RWPE2 (cell line): Measurements from ENCODE around the gene TFAP2B.

Experiments
- ATAC-seq: fragments of 200-7000 bp; cut with Tn5 transposase; 3 replicates; pipeline ENCODE4 v1.9.1; 2021; ENCODE audit warnings: low read depth
- DNase-seq: peaks from one replicate; pipeline ENCODE4 v3.0.0-alpha.2; 2020; ENCODE audit warnings: low spot score
- H3K27ac ChIP-seq: fragments of 450-650 bp; 2 replicates; pipeline ENCODE4 v1.5.1; 2017; ENCODE audit warnings: mild to moderate bottlenecking; ENCODE audit not compliant: poor library complexity, severe bottlenecking
- H3K27me3 ChIP-seq: fragments of 250-450 bp; sonication (Bioruptor Pico); 2 replicates; pipeline ENCODE4 v1.5.1; 2021; ENCODE audit warnings: mild to moderate bottlenecking, moderate library complexity; ENCODE audit not compliant: insufficient read depth, poor library complexity, severe bottlenecking
- H3K36me3 ChIP-seq: fragments of 250-450 bp; sonication (Bioruptor Pico); 2 replicates; pipeline ENCODE4 v1.5.1; 2020; ENCODE audit warnings: low read depth, mild to moderate bottlenecking, moderate library complexity
- H3K4me1 ChIP-seq: fragments of 250-450 bp; sonication (Bioruptor Pico); 2 replicates; pipeline ENCODE4 v1.5.1; 2021; ENCODE audit warnings: mild to moderate bottlenecking, moderate library complexity; ENCODE audit not compliant: insufficient read depth, poor library complexity, severe bottlenecking
- H3K4me3 ChIP-seq: fragments of 250-450 bp; sonication (Bioruptor Pico); 2 replicates; pipeline ENCODE4 v1.5.1; 2021; ENCODE audit warnings: mild to moderate bottlenecking, moderate library complexity; ENCODE audit not compliant: severe bottlenecking
- H3K9me3 ChIP-seq: fragments of 250-450 bp; sonication (Bioruptor Pico); 2 replicates; pipeline ENCODE4 v1.5.1; 2021; ENCODE audit warnings: mild to moderate bottlenecking, moderate library complexity; ENCODE audit not compliant: severe bottlenecking
- TF ChIP-seq, protein P1 (sequence below): fragments of 450-650 bp; IDR thresholded peaks from one replicate; pipeline ENCODE4 v1.5.1; 2017; ENCODE audit warnings: mild to moderate bottlenecking, moderate library complexity; ENCODE audit not compliant: poor library complexity, severe bottlenecking

The TFAP2B gene

GRCh38 chr6:50891290-50891689, 72.6 kb downstream of the TFAP2B start:
- H3K4me3 ChIP-seq, result no peak overlapping the region
- no peak for DNase-seq
- peaks cover 4% of the 10 kb centered on the region for H3K27me3 ChIP-seq
- no peaks in the 10 kb centered on the region for H3K4me1 ChIP-seq
- TF ChIP-seq, protein P1, sequence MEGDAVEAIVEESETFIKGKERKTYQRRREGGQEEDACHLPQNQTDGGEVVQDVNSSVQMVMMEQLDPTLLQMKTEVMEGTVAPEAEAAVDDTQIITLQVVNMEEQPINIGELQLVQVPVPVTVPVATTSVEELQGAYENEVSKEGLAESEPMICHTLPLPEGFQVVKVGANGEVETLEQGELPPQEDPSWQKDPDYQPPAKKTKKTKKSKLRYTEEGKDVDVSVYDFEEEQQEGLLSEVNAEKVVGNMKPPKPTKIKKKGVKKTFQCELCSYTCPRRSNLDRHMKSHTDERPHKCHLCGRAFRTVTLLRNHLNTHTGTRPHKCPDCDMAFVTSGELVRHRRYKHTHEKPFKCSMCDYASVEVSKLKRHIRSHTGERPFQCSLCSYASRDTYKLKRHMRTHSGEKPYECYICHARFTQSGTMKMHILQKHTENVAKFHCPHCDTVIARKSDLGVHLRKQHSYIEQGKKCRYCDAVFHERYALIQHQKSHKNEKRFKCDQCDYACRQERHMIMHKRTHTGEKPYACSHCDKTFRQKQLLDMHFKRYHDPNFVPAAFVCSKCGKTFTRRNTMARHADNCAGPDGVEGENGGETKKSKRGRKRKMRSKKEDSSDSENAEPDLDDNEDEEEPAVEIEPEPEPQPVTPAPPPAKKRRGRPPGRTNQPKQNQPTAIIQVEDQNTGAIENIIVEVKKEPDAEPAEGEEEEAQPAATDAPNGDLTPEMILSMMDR, result no peak
- H3K27ac ChIP-seq, result no peak overlapping the region
- no peak for ATAC-seq
- no peaks in the 10 kb centered on the region for H3K9me3 ChIP-seq
- no peaks in the 10 kb centered on the region for H3K36me3 ChIP-seq
